ENCODE data around the gene TMEM254. TPM values are rescaled to one million over a fixed set of nuclear protein-coding genes. Genes with fewer than 3 reads are reported as not detected.
"Not testable (repeated sequence)": the region's sequence is repeated elsewhere in the genome, so short reads cannot be mapped to it uniquely, and the experiment has no call there.

The TMEM254 gene
- total RNA-seq, 1 donor from 2014 or later = 9.2 TPM

GRCh38 chr10:80041162-80041561 lies 37.3 kb upstream of the TMEM254 start:
- H3K4me3 ChIP-seq = no peak overlapping the region
- TF ChIP-seq CTCF (IDR thresholded peaks at IDR 0.05; ENCODE audit: borderline replicate concordance) = no peak
- intact Hi-C loops (cut with micrococcal nuclease) = no loop called here

GRCh38 chr10:80044935-80045334 lies 33.5 kb upstream of the TMEM254 start:
- H3K27ac ChIP-seq (replicated peaks); DNase-seq: not testable (repeated sequence)
- intact Hi-C loops (cut with micrococcal nuclease) = loop anchor here (2.0 kb wide), 1 partner anchor 16 kb away; no protein-coding TSS in a partner anchor

More at GRCh38 chr10:80041162-80041561, 37.3 kb upstream of the TMEM254 start:
- Histone ChIP-seq H3K4me1 (no peaks in the 10 kb centered on the region), H3K27ac (replicated peaks) (no peak overlapping the region), H3K9me3 (replicated peaks) (no peaks in the 10 kb centered on the region), H3K27me3 (ENCODE audit: low read depth) (no peaks in the 10 kb centered on the region), H3K36me3 (no peaks in the 10 kb centered on the region)
- DNase-seq = no peak

GRCh38 chr10:80046629-80047441 lies 31.6 kb upstream of the TMEM254 start:
- intact Hi-C loops (cut with micrococcal nuclease) = no loop called here
- H3K9me3 ChIP-seq (replicated peaks) = no peaks in the 10 kb centered on the region
- peak; percentile 95 for TF ChIP-seq CTCF (IDR thresholded peaks at IDR 0.05; ENCODE audit: borderline replicate concordance)
- no peaks in the 10 kb centered on the region for H3K4me1 ChIP-seq
- no peak overlapping the region for H3K27ac ChIP-seq (replicated peaks)
- no peak overlapping the region for H3K4me3 ChIP-seq
- no peaks in the 10 kb centered on the region for H3K36me3 ChIP-seq
- no peaks in the 10 kb centered on the region for H3K27me3 ChIP-seq (ENCODE audit: low read depth)
- DNase-seq = peak; percentile 64

More at GRCh38 chr10:80044935-80045334, 33.5 kb upstream of the TMEM254 start:
- not testable (repeated sequence) for H3K4me3 ChIP-seq; H3K4me1 ChIP-seq; H3K9me3 ChIP-seq (replicated peaks); H3K36me3 ChIP-seq; H3K27me3 ChIP-seq (ENCODE audit: low read depth)

GRCh38 chr10:80050752-80051151 lies 27.7 kb upstream of the TMEM254 start:
- Histone ChIP-seq H3K9me3 (replicated peaks) (no peaks in the 10 kb centered on the region), H3K36me3 (no peaks in the 10 kb centered on the region), H3K27me3 (ENCODE audit: low read depth) (no peaks in the 10 kb centered on the region), H3K4me3 (no peak overlapping the region), H3K27ac (replicated peaks) (no peak overlapping the region), H3K4me1 (no peaks in the 10 kb centered on the region)
- intact Hi-C loops (cut with micrococcal nuclease) = no loop called here
- TF ChIP-seq CTCF (IDR thresholded peaks at IDR 0.05; ENCODE audit: borderline replicate concordance) = no peak
- no peak for DNase-seq

- H3K27ac ChIP-seq (replicated peaks) = no peak overlapping the region
- DNase-seq = no peak
- H3K36me3 ChIP-seq = no peaks in the 10 kb centered on the region
- no peaks in the 10 kb centered on the region for H3K9me3 ChIP-seq (replicated peaks)
- H3K4me1 ChIP-seq = no peaks in the 10 kb centered on the region
- no peaks in the 10 kb centered on the region for H3K27me3 ChIP-seq (ENCODE audit: low read depth)
- no peak for TF ChIP-seq CTCF (IDR thresholded peaks at IDR 0.05; ENCODE audit: borderline replicate concordance)
- intact Hi-C loops (cut with micrococcal nuclease) = no loop called here
- H3K4me3 ChIP-seq = no peak overlapping the region
These were observed 26.5 kb upstream of the TMEM254 start for GRCh38 chr10:80051993-80052392.

- no peaks in the 10 kb centered on the region for H3K4me1 ChIP-seq
- H3K4me3 ChIP-seq = no peak overlapping the region
- TF ChIP-seq CTCF (IDR thresholded peaks at IDR 0.05; ENCODE audit: borderline replicate concordance) = no peak
- no peaks in the 10 kb centered on the region for H3K9me3 ChIP-seq (replicated peaks)
- H3K27me3 ChIP-seq (ENCODE audit: low read depth) = no peaks in the 10 kb centered on the region
- H3K27ac ChIP-seq (replicated peaks) = no peak overlapping the region
- H3K36me3 ChIP-seq = no peaks in the 10 kb centered on the region
- DNase-seq = no peak
- intact Hi-C loops (cut with micrococcal nuclease) = no loop called here
These were observed 22.7 kb upstream of the TMEM254 start for GRCh38 chr10:80055760-80056159.
